LoVo (cell line): Measurements from ENCODE around the gene DUSP22.
"Not testable (repeated sequence)": the region's sequence is repeated elsewhere in the genome, so short reads cannot be mapped to it uniquely, and the experiment has no call there.

Experiments used
- DNase-seq: peaks from one replicate; pipeline ENCODE4 v3.0.0-alpha.2; 2016; ENCODE audit warnings: low spot score

Gene DUSP22

DNA sequence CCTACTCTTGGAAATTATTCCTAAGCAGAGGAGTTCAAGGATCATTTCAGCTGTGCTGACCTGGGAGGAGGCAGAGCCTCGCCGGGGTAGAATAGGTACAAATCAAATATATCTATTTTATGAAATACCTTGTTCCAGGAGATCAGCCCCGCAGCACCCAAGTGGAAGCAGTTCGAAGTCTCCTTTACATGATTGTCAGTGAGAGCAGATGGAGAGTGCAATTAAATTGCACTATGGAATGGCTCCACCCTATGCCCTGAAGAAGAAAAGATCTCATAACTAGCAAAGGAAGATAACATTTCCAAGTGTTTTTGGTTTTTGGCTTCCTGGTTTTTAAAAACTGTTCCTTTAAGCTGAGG, 31.4 kb downstream of the DUSP22 start:
- DNase-seq, result no peak

DNA sequence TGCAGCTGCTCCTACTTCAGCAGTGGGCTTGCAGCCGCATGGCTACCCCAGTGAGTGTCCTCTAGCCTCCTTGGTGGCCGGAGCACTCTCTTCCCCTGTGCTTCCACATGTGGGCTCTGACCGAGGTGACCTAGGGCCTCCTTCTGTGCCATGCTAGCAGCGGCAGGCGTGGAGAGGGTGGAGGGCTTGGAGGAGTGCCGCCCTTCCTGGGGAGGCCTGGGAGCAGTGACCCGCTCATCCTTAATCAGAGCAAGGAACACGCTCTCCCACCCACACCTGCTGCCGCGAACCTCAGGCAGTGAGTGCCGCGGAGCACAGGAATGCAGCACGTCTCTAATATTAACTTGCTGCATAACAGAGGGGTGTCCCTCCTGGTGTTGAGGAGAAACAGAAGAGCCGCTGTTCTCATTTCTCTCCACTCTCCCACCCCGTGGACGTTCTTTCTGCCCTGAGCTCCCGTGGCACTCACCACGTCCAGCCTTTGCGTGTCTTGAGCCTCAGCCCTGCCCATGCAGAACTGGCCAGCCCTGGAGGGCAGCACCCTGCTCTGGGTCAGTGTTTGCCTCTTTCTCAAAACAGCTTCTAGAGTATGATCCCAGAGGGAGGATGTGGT, 31.9 kb downstream of the DUSP22 start:
- no peak for DNase-seq

DNA sequence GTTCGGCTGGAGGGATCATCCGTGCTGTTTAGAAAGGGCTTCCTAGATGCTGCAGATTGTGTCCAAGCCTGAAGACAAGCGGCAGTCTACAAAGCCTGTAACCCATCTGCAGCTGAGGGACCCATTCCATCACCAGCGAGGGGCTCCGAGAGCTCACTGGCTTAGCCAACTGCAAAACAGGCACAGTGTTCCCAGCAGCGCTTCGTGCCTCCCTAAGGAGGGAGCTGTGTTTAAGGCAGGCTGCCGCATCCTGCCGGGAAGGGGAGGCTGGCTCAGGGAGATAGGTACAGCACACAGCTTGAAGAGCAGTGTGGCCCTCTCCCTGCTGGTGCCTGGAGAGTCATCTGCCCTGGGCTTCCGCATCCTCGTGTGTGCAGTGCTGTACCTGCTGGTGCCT, 32.4 kb downstream of the DUSP22 start:
- DNase-seq, result no peak

DNA sequence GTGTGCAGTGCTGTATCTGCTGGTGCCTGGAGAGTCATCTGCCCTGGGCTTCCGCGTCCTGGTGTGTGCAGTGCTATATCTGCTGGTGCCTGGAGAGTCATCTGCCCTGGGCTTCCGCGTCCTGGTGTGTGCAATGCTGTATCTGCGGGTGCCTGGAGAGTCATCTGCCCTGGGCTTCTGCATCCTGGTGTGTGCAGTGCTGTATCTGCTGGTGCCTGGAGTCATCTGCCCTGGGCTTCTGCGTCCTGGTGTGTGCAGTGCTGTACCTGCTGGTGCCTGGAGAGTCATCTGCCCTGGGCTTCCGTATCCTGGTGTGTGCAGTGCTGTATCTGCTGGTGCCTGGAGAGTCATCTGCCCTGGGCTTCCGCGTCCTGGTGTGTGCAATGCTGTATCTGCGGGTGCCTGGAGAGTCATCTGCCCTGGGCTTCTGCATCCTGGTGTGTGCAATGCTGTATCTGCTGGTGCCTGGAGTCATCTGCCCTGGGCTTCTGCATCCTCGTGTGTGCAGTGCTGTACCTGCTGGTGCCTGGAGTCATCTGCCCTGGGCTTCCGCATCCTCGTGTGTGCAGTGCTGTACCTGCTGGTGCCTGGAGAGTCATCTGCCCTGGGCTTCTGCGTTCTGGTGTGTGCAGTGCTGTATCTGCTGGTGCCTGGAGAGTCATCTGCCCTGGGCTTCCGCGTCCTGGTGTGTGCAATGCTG, 33.0 kb downstream of the DUSP22 start:
- DNase-seq, result not testable (repeated sequence)

DNA sequence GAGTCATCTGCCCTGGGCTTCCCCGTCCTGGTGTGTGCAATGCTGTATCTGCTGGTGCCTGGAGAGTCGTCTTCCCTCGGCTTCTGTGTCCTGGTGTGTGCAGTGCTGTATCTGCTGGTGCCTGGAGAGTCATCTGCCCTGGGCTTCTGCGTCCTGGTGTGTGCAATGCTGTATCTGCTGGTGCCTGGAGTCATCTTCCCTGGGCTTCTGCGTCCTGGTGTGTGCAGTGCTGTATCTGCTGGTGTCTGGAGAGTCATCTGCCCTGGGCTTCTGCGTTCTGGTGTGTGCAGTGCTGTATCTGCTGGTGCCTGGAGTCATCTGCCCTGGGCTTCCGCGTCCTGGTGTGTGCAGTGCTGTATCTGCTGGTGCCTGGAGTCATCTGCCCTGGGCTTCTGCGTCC, 33.8 kb downstream of the DUSP22 start:
- DNase-seq, result not testable (repeated sequence)

DNA sequence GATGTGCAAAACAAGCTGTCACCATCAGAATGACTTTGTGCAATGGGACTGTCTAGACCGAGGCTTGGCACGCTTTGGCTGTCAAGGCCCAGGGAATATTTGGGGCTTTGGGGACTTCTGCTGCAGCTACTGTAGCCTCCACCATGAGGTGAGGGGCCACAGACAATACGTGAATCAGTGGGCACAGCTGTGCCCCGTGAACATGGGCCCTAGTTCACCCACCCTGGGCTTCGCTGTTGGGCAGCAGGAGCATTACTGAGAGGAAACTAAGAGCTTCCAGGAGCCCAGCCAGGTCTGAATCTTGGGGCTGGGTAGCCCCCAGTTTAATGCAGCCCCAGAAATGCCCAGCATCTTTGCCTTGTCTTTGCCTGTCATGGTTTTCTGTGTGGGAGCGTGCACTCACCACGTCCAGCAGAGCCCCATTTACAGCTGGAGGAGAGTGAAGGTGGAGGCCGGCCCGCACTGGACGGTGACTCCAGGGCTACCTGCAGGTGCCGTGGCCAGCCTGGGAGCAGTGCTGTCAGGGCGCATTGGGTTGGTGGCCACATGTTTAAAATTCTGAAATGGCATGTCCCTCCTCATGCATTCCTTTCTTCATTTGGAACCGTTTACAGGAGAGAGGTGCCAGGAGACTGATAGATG, 34.7 kb downstream of the DUSP22 start:
- no peak for DNase-seq

DNA sequence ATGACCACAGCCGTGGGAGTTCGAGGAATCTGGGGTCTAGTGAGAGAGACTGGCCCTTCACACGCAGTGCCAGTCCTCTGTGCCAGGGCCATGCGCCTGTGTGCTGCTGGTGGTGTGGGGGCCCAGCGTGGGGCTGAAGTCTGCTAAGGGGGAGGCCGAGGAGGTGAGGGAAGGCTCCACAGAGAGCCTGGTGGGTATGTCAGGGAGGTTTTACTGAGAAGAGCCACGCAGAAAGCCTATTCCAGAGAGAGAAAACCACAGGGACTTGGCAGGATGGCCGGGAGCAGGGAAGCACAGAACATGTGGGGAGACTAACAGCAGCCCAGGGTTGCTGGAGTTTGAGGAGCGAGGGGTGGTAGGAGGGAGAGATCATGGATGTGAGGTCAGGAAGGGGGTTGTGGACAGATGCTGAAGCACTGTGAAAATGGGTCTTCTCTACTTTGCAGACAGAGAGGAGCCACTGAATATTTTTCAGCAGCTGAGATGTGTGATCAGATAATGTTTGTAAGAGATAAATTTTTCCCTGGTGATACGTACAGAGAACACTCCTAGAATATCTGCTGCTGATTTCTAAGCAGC, 35.3 kb downstream of the DUSP22 start:
- no peak for DNase-seq

DNA sequence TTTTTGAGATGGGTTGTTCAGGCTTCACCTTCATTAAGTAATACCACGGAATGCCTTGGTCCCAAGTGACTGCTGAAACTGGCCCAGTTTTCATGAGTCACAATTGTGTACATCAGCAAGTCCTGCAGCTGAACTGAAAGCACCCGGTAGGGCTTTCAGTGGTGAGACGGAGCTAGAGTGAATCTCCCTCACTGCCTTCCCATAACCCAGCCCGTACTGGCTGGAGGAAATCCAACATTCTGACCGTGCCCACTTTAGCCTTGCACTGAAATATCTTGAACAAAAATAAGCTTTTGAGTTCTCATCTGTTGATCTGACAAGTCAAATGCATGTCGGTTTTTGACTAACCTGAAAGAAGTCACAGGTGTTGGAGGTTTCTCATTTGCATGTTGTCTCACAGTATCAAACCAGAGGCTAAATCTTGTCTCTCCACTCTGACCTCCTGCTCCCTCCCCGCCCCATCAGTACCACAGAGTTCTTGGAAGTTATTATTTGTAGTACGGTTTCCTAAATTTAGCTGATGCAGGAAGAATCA, 35.9 kb downstream of the DUSP22 start:
- DNase-seq, result no peak

DNA sequence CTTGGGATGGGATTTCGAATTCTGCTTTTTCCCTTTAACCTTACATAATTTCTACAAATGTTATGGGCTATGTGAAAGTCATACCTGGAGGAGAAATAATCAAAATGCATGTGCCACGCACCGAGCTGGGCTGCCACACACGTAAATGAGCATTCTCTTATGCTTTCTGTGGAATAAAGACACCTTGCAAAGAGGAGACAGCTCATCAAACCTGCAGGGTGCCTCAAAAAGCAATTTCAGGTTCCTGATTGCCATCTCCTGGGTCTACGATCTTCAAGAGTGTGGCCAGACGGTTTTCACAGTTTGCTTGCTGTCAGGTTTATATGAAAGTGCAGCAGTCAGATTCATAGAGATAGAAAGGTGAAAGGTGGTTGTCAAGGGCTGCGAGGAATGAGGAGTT, 36.6 kb downstream of the DUSP22 start:
- DNase-seq, result no peak

DNA sequence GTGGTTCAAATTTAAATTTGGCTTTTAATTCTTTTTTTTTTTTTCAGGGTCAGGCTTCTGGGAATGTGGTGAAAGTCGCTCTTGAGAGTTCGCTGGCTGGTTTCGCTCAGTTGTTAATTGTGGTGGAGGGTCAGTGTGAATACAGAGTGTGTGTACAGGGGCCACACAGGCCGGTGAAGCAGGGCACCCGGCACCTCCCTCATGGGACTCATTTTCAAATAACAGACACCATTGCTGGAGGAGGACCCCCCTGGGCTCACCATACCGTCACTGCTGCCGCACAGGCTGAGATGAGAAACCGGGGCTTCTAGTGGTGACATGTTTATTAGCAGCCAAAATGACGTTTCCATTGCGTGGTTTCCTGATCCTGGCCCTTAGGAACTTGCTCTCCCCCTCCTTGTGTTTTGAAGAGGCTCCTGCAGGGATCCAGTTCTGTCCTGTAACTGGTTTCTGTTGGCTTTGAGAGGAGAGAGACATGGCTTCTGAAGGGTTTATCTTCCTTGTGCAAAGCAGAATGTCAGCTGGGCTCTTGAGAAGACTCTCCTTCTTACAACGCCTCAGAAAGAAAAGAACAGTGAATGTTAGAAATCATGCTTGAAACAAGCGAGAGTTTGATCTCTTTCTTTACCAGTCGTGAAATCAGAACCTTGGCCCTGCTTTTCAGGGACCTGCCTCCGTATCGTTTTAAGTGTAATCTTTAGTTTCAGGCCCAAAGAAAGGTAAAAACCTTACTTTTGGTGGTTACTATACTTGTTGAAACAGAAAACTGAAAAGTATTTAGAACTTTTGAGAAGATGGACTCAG, 37.8 kb downstream of the DUSP22 start:
- no peak for DNase-seq

DNA sequence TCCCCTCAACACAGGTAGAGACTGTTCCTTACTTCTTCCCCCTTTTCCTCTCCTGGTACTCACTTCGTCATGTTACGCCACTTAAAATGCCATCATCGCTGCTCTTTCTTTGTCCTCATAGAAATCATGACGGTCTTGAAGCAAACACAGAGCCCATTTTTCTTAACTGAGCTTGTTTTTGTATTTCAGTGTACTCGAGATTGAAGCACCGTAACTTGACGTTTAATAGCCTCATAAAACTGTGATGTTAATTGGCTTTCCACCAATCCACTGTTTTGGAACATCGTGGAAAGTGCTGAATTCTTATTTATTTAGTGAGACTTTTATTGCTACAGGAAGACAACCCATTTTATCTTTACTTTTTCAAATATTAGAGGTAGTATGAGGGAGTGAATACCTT, 38.7 kb downstream of the DUSP22 start:
- no peak for DNase-seq

DNA sequence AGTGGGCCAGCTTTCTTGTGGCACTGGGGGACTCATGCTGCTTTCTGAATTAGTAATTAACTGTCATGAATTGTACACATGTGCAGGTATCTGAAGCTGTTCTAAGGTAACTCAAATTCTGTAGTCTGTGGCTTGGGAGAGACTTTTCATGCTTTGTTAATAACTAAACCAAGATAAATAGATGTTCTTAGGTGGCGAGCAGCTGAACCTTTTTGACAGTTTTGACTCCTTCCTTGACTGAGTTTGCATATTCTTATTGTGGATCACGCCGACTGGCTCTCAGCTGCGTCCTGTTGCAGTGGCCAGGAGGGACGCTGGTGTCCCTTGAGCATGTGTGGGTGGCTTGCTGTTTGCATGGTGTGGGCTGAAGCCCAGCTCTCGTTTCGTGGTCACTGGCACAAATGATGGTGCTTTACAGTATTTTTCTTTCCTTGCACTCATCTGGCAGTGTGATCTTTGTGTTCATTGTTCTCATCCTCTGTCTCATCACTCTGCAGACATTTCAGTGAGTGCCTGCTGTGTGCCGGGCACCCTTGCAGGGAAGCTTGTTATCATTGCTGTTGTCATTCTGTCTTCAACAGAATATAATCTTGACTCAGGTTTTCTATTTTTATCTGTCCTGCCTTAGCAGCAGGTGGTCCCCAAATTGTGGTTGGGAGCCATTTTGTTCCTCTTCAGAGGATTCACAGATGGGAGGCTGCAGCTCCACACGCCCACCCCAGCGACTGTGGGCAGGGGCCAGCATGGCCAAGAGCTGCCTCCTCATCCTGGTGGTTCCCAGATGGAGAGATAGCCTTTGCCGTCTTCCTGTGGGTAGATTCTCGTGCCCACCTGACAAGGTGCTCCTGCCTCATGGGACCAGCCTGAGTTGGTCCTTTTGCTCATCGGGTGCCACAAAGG, 39.6 kb downstream of the DUSP22 start:
- DNase-seq, result no peak

DNA sequence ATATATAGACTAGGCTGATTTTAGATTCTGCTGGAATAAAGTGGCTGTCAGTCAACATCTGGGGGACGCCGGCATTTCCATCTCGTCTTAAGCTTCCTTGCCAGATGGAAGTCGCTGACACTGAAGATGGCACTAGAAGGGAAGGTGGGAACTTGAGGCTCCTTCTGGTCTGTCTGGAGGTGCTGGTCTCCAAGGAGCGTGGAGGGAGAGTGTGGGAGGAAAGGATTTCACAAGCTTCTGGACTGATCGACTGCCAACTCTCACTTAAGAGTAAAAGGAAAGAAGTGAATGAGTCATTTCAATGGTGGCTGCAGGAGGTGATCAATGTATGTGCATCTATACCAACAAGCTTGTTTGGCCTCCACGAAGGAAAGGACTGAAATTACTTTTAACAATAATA, 40.4 kb downstream of the DUSP22 start:
- DNase-seq, result no peak

DNA sequence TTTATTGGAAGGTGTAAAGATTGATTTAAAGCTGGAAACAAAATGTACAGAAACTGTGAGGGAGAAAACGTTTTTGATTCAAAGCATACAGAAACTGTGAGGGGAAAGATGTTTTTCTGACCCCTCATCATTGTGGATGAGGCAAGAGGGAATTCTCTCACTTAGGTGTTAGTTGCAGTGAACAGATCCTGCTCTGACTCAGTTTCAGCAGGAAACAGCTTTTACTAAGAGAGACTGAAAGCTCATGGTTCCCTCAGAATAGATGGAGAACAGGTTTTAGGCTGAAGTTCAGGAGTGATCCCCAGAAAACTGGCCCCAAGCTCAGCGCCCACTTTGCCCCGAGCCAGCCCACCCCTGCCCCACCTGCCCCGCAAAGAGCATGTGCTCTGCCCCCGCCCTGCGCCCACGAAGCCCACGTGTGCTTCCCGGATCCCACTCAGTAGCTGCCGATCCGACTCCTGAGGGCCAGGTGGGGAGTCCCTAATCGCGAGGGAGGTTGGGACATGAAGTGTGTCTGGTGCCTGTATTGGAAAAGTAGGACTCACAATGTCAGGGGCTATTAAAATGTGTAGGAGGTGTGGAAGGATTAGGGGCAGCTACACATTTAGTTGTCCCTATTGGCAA, 41.2 kb downstream of the DUSP22 start:
- DNase-seq, result no peak

DNA sequence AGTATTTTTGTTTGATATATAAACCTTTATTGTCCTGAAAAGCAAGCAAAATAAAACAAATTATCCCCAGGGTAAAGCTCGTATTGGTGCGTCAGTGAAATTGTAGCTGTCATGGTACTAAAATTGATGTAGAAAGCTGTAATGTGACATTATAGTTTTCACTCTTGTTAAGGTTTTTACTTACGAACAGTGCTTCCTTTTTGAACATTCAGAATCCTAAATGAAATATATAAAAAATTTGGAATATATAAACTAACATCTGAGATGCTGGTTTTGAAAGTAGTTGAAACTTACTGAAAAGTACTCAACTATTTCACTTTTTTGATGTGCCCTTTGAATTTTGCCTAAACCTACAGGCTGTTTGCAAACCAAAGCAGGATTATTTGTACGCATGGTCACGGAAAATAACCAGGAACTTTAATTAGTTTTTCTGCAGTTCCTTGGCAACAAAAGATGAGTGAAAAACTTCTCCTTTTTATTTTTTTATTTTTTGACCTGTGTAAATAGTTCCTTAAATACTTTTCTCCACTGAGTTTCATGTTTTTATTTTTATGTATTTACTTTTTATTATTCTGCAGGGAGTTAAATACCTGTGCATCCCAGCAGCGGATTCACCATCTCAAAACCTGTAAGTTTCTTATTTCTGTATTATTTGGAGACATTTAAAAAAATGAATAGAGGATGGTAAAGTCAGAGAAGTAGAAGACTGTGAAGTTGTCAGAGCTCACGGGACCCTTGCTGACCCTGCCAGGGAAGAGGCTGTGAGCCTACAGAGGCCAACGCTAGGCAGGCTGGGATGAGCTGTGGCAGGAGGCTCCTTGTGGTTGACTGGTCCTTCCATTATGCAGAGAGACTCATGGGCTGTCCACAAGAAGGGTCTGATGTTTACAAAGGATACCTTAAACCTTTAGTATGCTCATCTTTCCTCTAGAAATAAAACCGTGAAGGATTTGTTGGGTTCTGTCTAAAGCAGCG, 42.5 kb downstream of the DUSP22 start:
- no peak for DNase-seq

DNA sequence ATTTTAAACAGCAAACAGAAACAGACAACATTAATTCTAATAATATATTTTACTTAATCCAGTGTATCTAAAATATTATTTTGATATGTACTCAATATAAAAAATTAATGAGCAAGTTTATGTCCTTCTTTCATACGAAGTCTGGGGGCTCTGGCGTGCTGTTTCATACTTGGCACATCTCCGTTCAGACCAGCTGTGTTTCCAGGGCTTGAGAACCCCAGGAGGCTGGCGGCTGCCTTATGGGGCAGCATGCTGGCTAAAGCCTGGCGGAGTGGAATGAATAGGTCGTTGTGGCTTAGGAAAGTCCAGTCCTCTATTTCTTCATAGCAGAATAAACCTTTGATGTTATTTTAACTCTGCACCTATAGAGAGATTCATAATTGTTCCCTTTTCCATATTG, 43.3 kb downstream of the DUSP22 start:
- no peak for DNase-seq

DNA sequence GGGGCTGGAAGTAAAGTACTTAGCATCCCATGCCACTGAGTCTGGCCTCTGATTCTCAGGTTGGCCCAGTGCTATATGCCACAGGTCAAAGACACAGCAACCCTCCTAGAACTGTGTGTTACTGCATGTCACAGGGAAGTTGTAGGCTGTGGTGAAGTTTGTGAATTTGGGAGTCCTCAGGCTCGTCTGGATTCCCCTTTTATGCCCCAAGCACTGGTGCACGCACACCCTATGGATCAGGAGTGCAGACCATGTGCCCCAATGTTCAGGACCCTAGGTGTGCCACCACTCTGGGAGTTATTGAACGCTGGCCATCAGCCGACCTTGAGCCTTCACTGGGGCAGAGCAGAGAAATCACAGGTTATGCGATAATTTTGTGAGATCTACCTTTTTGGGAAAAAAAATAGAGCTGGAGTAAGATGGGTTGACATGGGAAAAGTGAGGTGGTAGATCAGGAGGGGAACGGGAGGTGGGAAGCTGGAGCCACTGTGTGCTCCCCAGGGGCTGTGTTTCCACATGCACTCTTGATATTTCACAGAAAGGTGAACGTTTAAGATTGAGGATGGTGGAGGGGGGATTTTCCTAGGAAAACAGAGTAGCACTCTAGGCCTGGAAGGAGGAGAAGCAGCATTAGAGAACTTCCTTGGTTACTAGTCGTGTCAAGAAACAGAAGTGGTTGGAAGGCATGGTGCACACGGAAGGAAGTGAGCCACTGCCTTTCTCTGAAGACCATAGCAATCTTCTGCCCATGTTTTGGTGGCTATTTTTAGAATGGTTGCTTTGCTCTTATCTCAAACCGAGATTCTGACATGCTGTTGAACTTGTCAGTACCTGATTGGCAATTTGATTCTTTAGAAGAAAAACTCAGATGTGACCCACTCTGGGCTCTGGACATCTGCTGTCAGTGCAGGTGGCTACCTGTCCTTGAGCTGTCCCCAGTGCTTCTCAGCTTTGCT, 44.1 kb downstream of the DUSP22 start:
- DNase-seq, result no peak

DNA sequence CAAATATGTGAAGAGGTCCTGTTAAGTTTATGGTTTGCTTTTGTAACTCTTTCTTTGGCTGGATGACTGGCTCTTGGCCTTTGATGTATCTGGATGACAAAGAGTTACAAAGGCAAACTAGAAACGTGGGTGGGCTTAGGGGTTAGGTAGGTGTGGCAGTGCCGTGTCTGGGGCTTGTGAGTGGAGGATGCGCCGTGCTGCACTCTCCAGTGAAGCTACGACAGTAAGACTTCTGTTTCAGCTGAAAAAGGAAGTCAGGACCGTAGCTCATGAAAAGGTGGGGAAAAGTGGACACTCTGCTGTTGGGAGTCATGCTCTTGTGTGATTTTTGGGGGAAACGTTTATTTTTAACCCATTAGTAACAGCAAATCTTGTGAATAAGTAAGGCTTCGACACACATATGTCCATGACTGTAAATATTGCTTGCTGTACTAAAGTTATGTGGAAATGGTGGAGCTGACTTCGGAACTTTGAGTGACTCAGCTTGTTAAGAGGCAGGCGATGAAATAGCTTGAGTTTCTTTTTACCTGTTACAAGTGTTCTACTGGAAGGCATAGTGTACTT, 45.6 kb downstream of the DUSP22 start:
- DNase-seq, result no peak
